Measurements from ENCODE around the gene ANXA4.

ANXA4 gene

GRCh38 chr2:69767034-69767433, 25.1 kb downstream of the ANXA4 start:
- no peak for TF ChIP-seq OSR1 (CRISPR knock-in tag; IDR thresholded peaks at IDR 0.05)
- peak; percentile 32; the same call in 2 of the 3 replicates for ATAC-seq

GRCh38 chr2:69768235-69768634, 26.3 kb downstream of the ANXA4 start:
- no peak for TF ChIP-seq ZNF70 (CRISPR knock-in tag; IDR thresholded peaks at IDR 0.05)
- TF ChIP-seq GLIS3 (CRISPR knock-in tag; IDR thresholded peaks at IDR 0.05), result no peak
- no peak for TF ChIP-seq PATZ1 (CRISPR knock-in tag; IDR thresholded peaks at IDR 0.05; ENCODE audit: borderline replicate concordance)
- no peak for TF ChIP-seq BACH2 (CRISPR knock-in tag; IDR thresholded peaks at IDR 0.05; ENCODE audit: borderline replicate concordance)
- TF ChIP-seq ISL1 (CRISPR knock-in tag; IDR thresholded peaks at IDR 0.05), result no peak
- no peak for TF ChIP-seq ARNTL (CRISPR knock-in tag; IDR thresholded peaks at IDR 0.05; ENCODE audit: borderline replicate concordance, low read depth)
- TF ChIP-seq TSHZ2 (CRISPR knock-in tag; IDR thresholded peaks at IDR 0.05), result no peak
- no peak for TF ChIP-seq POU6F1 (CRISPR knock-in tag; IDR thresholded peaks at IDR 0.05; ENCODE audit: borderline replicate concordance, low read depth)
- ATAC-seq, result no peak

GRCh38 chr2:69768789-69769188, 26.9 kb downstream of the ANXA4 start:
- no peak for ATAC-seq
- no peak for TF ChIP-seq ZFP3 (CRISPR knock-in tag; IDR thresholded peaks at IDR 0.05)
- TF ChIP-seq PATZ1 (CRISPR knock-in tag; IDR thresholded peaks at IDR 0.05; ENCODE audit: borderline replicate concordance), result no peak
- no peak for TF ChIP-seq CSRNP3 (CRISPR knock-in tag; IDR thresholded peaks at IDR 0.05)

- no peak for ATAC-seq
- TF ChIP-seq ZFP30 (CRISPR knock-in tag; IDR thresholded peaks at IDR 0.05), result no peak
- TF ChIP-seq TCF4 (CRISPR knock-in tag; IDR thresholded peaks at IDR 0.05; ENCODE audit: borderline replicate concordance), result no peak
These were observed 27.3 kb downstream of the ANXA4 start for GRCh38 chr2:69769272-69769671.

- peak; percentile 87 for ATAC-seq
- no peak for TF ChIP-seq PATZ1 (CRISPR knock-in tag; IDR thresholded peaks at IDR 0.05; ENCODE audit: borderline replicate concordance)
- no peak for TF ChIP-seq GLIS3 (CRISPR knock-in tag; IDR thresholded peaks at IDR 0.05)
- TF ChIP-seq CSDC2 (CRISPR knock-in tag; IDR thresholded peaks at IDR 0.05), result no peak
- no peak for TF ChIP-seq ZFP3 (CRISPR knock-in tag; IDR thresholded peaks at IDR 0.05)
- no peak for TF ChIP-seq RARB (CRISPR knock-in tag; IDR thresholded peaks at IDR 0.05)
- no peak for TF ChIP-seq TOX (CRISPR knock-in tag; IDR thresholded peaks at IDR 0.05; ENCODE audit: borderline replicate concordance)
- TF ChIP-seq CSRNP3 (CRISPR knock-in tag; IDR thresholded peaks at IDR 0.05), result no peak
- no peak for TF ChIP-seq TCF4 (CRISPR knock-in tag; IDR thresholded peaks at IDR 0.05; ENCODE audit: borderline replicate concordance)
These were observed 28.3 kb downstream of the ANXA4 start for GRCh38 chr2:69770193-69770702.
